IPS DF 6.9 (cell line): ENCODE measurements around the gene GYS1.

ENCODE experiments used
- DNase-seq: peaks from one replicate; pipeline ENCODE4 v3.0.0-alpha.2; 2013; ENCODE audit warnings: low read depth, low spot score
- H3K27ac ChIP-seq: one replicate; pipeline ENCODE4 v1.5.1; 2013; ENCODE audit warnings: low read length, control low read depth
- H3K27me3 ChIP-seq: 2 replicates; pipeline ENCODE4 v1.6.1; 2013; ENCODE audit warnings: mild to moderate bottlenecking, low read length; ENCODE audit not compliant: control insufficient read depth, insufficient read depth
- H3K36me3 ChIP-seq: 2 replicates; pipeline ENCODE4 v1.6.1; 2013; ENCODE audit warnings: low read length; ENCODE audit not compliant: control insufficient read depth, insufficient read depth
- H3K4me1 ChIP-seq: 2 replicates; pipeline ENCODE4 v1.6.1; 2013; ENCODE audit warnings: low read length; ENCODE audit not compliant: control insufficient read depth, insufficient read depth
- H3K4me3 ChIP-seq: 2 replicates; pipeline ENCODE4 v1.5.1; 2013; ENCODE audit warnings: mild to moderate bottlenecking, low read length
- H3K9me3 ChIP-seq: 2 replicates; pipeline ENCODE4 v1.6.1; 2013; ENCODE audit warnings: low read length, inconsistent platforms; ENCODE audit not compliant: control insufficient read depth, insufficient read depth
- whole genome bisulfite sequencing: extraction: QIAGEN DNeasy Blood & Tissue Kit; methylation state at CpG from one replicate; pipeline ENCODE4 v1.1.7; 2013; ENCODE audit warnings: mixed read lengths, missing lambda C conversion rate; ENCODE audit not compliant: insufficient read length, insufficient coverage; 5-methylcytosine and 5-hydroxymethylcytosine counted together

Gene GYS1

GRCh38 chr19:49004964-49005614 lies 12.0 kb upstream of the GYS1 start:
- DNase-seq = no peak
- no peak overlapping the region for H3K4me3 ChIP-seq
- no CpG with 5 or more reads among the region's 7 CpGs for WGBS
- H3K36me3 ChIP-seq = peaks cover 37% of the 10 kb centered on the region
- no peak overlapping the region for H3K27ac ChIP-seq
- no peaks in the 10 kb centered on the region for H3K27me3 ChIP-seq
- H3K9me3 ChIP-seq = no peaks in the 10 kb centered on the region
- no peaks in the 10 kb centered on the region for H3K4me1 ChIP-seq

DNA sequence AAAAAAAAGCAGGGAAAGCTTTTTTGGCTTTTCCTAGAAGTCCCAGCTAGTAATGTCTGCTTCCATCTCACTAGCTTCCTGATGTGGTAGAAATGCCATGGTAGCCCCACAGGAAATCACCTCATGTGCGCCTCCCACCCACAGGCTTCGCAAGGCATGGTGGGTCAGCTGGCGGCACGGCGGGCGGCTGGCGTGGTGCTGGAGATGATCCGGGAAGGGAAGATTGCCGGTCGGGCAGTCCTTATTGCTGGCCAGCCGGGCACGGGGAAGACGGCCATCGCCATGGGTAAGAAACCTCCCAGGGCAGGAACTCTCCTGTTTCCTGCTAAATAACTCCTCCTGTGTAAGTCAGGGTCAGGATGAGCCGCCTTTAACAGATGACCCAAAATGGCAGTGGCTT lies 11.0 kb upstream of the GYS1 start:
- no peak for DNase-seq
- no peak overlapping the region for H3K27ac ChIP-seq
- no CpG with 5 or more reads among the region's 15 CpGs for WGBS
- no peaks in the 10 kb centered on the region for H3K27me3 ChIP-seq
- H3K9me3 ChIP-seq = no peaks in the 10 kb centered on the region
- no peaks in the 10 kb centered on the region for H3K4me1 ChIP-seq
- peaks cover 29% of the 10 kb centered on the region for H3K36me3 ChIP-seq
- H3K4me3 ChIP-seq = no peak overlapping the region

DNA sequence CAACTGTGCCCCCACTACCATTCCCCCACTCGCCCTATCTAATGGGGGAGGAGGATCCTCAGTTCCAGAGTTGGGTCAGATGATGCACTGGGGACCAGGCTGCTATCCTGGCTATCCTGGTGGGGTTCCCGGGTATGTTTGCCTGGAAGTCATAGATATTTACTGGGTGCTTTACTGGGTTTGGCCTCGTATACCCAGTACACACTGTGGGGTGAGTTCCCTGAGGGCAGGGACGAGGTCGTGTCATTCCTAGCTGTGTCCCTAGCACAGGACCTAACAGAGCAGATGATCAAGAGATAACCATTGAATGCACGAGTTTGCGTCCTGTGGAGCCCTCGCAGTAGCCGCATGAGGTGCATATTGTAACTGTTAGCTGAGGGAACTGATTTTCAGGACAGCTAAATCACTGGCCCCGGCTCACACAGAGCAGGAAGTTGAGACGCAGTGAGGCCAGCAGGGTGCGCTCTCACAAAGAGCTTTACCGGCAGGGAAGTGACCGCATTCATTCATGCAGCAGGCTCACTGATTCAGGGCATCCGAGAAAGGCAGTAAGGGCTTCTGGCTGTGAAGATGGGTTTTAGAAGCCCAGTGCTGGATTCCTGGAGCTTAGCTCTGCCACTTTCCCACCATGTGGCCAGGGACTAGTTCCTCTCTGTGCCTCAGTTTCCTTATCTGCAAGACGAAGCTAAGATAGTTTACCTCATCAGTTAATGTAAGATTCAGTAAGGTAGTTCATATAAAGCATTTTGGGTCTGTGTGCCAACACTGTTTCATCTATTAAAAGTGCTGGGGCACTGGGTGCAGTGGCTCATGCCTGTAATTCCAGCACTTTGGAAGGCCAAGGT lies 6.6 kb upstream of the GYS1 start:
- Histone ChIP-seq H3K36me3 (peaks cover 10% of the 10 kb centered on the region), H3K27ac (no peak overlapping the region), H3K4me3 (no peak overlapping the region), H3K9me3 (no peaks in the 10 kb centered on the region), H3K4me1 (no peaks in the 10 kb centered on the region), H3K27me3 (no peaks in the 10 kb centered on the region)
- WGBS = no CpG with 5 or more reads among the region's 16 CpGs
- peak; percentile 85 for DNase-seq

- no CpG with 5 or more reads among the region's 5 CpGs for WGBS
- no peak for DNase-seq
- peaks cover 1% of the 10 kb centered on the region; the same call in 1 of the 2 replicates for H3K4me1 ChIP-seq
- no peak overlapping the region for H3K4me3 ChIP-seq
- H3K9me3 ChIP-seq = no peaks in the 10 kb centered on the region
- H3K27ac ChIP-seq = no peak overlapping the region
- H3K36me3 ChIP-seq = peaks cover 1% of the 10 kb centered on the region; the same call in 1 of the 2 replicates
- no peaks in the 10 kb centered on the region for H3K27me3 ChIP-seq
Measured at GRCh38 chr19:48997972-48998371, 4.9 kb upstream of the GYS1 start.

DNA sequence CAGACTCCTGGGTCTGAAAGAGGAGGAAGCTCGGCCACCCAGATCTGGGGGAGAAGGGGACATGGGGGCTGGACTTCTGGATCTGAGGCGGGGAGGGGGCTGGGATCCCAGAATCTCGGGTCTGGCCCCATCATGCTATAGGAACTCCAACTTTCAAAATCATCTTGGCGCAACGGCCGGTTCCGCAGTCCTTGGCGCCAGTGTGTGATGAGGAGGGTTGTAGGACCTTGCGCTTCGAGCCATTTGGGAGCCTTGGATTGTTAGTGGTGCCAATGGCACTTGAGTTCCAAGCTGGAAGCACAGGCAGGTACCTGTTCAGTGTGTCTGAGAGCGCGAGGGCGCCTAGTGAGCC lies 902 bp upstream of the GYS1 start:
- Histone ChIP-seq H3K36me3 (no peaks in the 10 kb centered on the region; the same call in 1 of the 2 replicates), H3K9me3 (no peaks in the 10 kb centered on the region), H3K4me3 (peak overlapping the region; percentile 78), H3K27me3 (no peaks in the 10 kb centered on the region), H3K27ac (no peak overlapping the region), H3K4me1 (peaks cover 1% of the 10 kb centered on the region; the same call in 1 of the 2 replicates)
- DNase-seq = no peak
- WGBS = no CpG with 5 or more reads among the region's 13 CpGs

GRCh38 chr19:48992581-48993174 lies 431 bp downstream of the GYS1 start:
- Histone ChIP-seq H3K27ac (no peak overlapping the region), H3K4me1 (peaks cover 1% of the 10 kb centered on the region; the same call in 1 of the 2 replicates), H3K36me3 (peaks cover 2% of the 10 kb centered on the region; the same call in 1 of the 2 replicates), H3K9me3 (no peaks in the 10 kb centered on the region), H3K27me3 (no peaks in the 10 kb centered on the region), H3K4me3 (peak overlapping the region; percentile 67)
- no peak for DNase-seq
- no CpG with 5 or more reads among the region's 20 CpGs for WGBS

GRCh38 chr19:48991873-48992580 lies 1.1 kb downstream of the GYS1 start:
- peaks cover 1% of the 10 kb centered on the region; the same call in 1 of the 2 replicates for H3K4me1 ChIP-seq
- no peaks in the 10 kb centered on the region for H3K9me3 ChIP-seq
- no peaks in the 10 kb centered on the region for H3K27me3 ChIP-seq
- WGBS = no CpG with 5 or more reads among the region's 8 CpGs
- H3K27ac ChIP-seq = no peak overlapping the region
- peaks cover 2% of the 10 kb centered on the region; the same call in 1 of the 2 replicates for H3K36me3 ChIP-seq
- H3K4me3 ChIP-seq = peak overlapping the region; percentile 67; the same call in 1 of the 2 replicates
- no peak for DNase-seq

DNA sequence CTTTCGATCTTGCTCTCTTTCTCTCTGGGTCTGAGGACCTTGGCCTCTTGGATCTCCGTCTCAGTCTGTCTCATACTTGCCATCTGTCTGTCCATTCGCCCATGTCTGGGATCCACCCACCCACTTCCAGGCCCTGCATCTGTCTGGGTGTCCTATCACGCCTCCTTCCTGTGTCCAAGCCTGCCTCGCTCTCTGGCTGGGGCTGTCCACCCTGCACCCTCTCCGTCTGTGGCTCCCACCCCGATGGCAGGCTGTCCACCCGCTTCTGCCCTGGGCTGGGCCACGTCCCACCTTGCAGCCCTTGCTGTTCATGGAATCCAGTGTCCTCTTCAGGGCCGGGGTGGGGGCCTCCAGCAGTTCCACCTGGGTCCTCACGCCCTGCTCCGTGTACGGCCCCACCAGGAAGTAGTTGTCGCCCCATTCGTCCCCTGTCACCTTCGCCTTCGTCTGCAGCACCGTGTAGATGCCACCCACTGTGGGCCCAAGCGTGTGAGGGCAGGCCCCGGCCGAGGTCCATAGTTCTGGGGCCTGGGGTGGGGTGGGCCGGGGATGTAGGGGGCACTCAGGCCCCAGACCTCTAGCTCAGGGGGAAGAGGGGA lies 2.0 kb downstream of the GYS1 start:
- peaks cover 2% of the 10 kb centered on the region; the same call in 1 of the 2 replicates for H3K36me3 ChIP-seq
- no CpG with 5 or more reads among the region's 22 CpGs for WGBS
- DNase-seq = no peak
- H3K27me3 ChIP-seq = no peaks in the 10 kb centered on the region
- H3K4me3 ChIP-seq = no peak overlapping the region
- H3K9me3 ChIP-seq = no peaks in the 10 kb centered on the region
- no peak overlapping the region for H3K27ac ChIP-seq
- peaks cover 1% of the 10 kb centered on the region; the same call in 1 of the 2 replicates for H3K4me1 ChIP-seq

DNA sequence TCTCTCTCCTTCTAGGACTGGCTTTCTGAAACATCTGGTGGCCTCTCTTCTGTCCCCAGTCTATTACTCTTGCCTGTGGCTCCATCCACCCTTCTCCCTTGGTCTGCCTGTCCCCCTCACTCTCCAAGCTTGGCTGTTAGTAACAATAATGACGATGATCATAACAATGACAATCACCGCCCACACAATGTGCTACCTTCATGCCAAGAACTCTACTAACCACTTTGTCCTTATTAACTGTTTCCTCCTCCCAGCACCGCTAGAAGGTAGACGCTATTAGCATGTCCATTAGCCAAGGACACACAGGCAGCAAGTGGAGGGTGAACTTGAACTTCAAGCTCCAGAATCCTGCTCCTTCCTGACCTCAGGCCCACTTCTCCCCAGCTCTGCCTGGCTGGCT lies 2.7 kb downstream of the GYS1 start:
- Histone ChIP-seq H3K4me3 (no peak overlapping the region), H3K4me1 (peaks cover 1% of the 10 kb centered on the region; the same call in 1 of the 2 replicates), H3K9me3 (no peaks in the 10 kb centered on the region), H3K27me3 (no peaks in the 10 kb centered on the region), H3K27ac (no peak overlapping the region), H3K36me3 (peaks cover 7% of the 10 kb centered on the region)
- WGBS = no CpG with 5 or more reads among the region's 4 CpGs
- DNase-seq = no peak
